Measurements from ENCODE around the gene RND1. TPM values are rescaled to one million over a fixed set of nuclear protein-coding genes. Genes with fewer than 3 reads are reported as not detected.
"Not testable (repeated sequence)": the region's sequence is repeated elsewhere in the genome, so short reads cannot be mapped to it uniquely, and the experiment has no call there.

The RND1 gene
- 1 to 10 TPM; 2.5 to 3.4 TPM for total RNA-seq

- H3K27ac ChIP-seq = peak within 1 kb of the TSS; percentile 38
- peak within 1 kb of the TSS; percentile 76 to 77 for H3K9ac ChIP-seq (ENCODE audit: low read depth in 2 of 2, low read length in 2 of 2)
- H3K4me3 ChIP-seq = peak within 1 kb of the TSS; percentile 66
- no peak for TF ChIP-seq CTCF (IDR thresholded peaks at IDR 0.05)
- DNase-seq = peak; percentile 92
- H3K36me3 ChIP-seq = no peaks in the 10 kb centered on the region
- no peaks in the 10 kb centered on the region for H3K27me3 ChIP-seq
- no peaks in the 10 kb centered on the region for H3K9me3 ChIP-seq
- intact Hi-C loops (cut with DNase I) = no loop called here
- no peaks in the 10 kb centered on the region for H3K4me1 ChIP-seq
Observed at GRCh38 chr12:48865281-48866051, at the start of gene RND1. Gene RND1, minus strand, starts transcription at chr12:48865870. Its CDS starts 103 bp downstream, at chr12:48865767.

- H3K4me1 ChIP-seq = no peaks in the 10 kb centered on the region
- no peaks in the 10 kb centered on the region for H3K9me3 ChIP-seq
- no peak for DNase-seq
- no peaks in the 10 kb centered on the region for H3K27me3 ChIP-seq
- intact Hi-C loops (cut with DNase I) = no loop called here
- no peak overlapping the region for H3K9ac ChIP-seq (ENCODE audit: low read depth in 2 of 2, low read length in 2 of 2)
- no peak overlapping the region for H3K27ac ChIP-seq
- TF ChIP-seq CTCF (IDR thresholded peaks at IDR 0.05) = no peak
- H3K4me3 ChIP-seq = no peak overlapping the region
- H3K36me3 ChIP-seq = no peaks in the 10 kb centered on the region
Observed at GRCh38 chr12:48910196-48910595, 44.5 kb upstream of the RND1 start.

GRCh38 chr12:48909698-48910097, 44.0 kb upstream of the RND1 start:
- H3K9ac ChIP-seq (ENCODE audit: low read depth in 2 of 2, low read length in 2 of 2); DNase-seq; H3K27me3 ChIP-seq; intact Hi-C loops (cut with DNase I); H3K36me3 ChIP-seq; H3K4me1 ChIP-seq; H3K4me3 ChIP-seq; H3K27ac ChIP-seq; H3K9me3 ChIP-seq: not testable (repeated sequence)

GRCh38 chr12:48907245-48907644, 41.6 kb upstream of the RND1 start:
- no peak overlapping the region for H3K27ac ChIP-seq
- no peaks in the 10 kb centered on the region for H3K9me3 ChIP-seq
- intact Hi-C loops (cut with DNase I) = no loop called here
- no peaks in the 10 kb centered on the region for H3K36me3 ChIP-seq
- DNase-seq = no peak
- H3K4me1 ChIP-seq = no peaks in the 10 kb centered on the region
- TF ChIP-seq CTCF (IDR thresholded peaks at IDR 0.05) = no peak
- no peak overlapping the region for H3K9ac ChIP-seq (ENCODE audit: low read depth in 2 of 2, low read length in 2 of 2)
- no peaks in the 10 kb centered on the region for H3K27me3 ChIP-seq
- no peak overlapping the region for H3K4me3 ChIP-seq

- Histone ChIP-seq H3K36me3 (no peaks in the 10 kb centered on the region), H3K27me3 (no peaks in the 10 kb centered on the region), H3K4me1 (no peaks in the 10 kb centered on the region), H3K9me3 (no peaks in the 10 kb centered on the region), H3K27ac (no peak overlapping the region), H3K9ac (ENCODE audit: low read depth in 2 of 2, low read length in 2 of 2) (no peak overlapping the region), H3K4me3 (peak overlapping the region; percentile 4)
- DNase-seq = peak; percentile 79
- intact Hi-C loops (cut with DNase I) = no loop called here
- TF ChIP-seq CTCF (IDR thresholded peaks at IDR 0.05) = peak; percentile 58
Observed at GRCh38 chr12:48903982-48904411, 38.3 kb upstream of the RND1 start.

- intact Hi-C loops (cut with DNase I) = no loop called here
- H3K4me3 ChIP-seq = peak overlapping the region; percentile 4
- no peak overlapping the region for H3K9ac ChIP-seq (ENCODE audit: low read depth in 2 of 2, low read length in 2 of 2)
- no peaks in the 10 kb centered on the region for H3K36me3 ChIP-seq
- no peaks in the 10 kb centered on the region for H3K4me1 ChIP-seq
- no peak for TF ChIP-seq CTCF (IDR thresholded peaks at IDR 0.05)
- no peaks in the 10 kb centered on the region for H3K27me3 ChIP-seq
- H3K9me3 ChIP-seq = no peaks in the 10 kb centered on the region
- DNase-seq = no peak
- H3K27ac ChIP-seq = no peak overlapping the region
Observed at GRCh38 chr12:48903363-48903981, 37.8 kb upstream of the RND1 start.
